IPS DF 6.9 (cell line): Measurements from ENCODE around the gene MLC1.
A peak's percentile ranks its signal among the peaks of the same experiment; 100 is the strongest.

Experiments
- DNase-seq: peaks from one replicate; pipeline ENCODE4 v3.0.0-alpha.2; 2013; ENCODE audit warnings: low read depth, low spot score
- H3K27ac ChIP-seq: one replicate; pipeline ENCODE4 v1.5.1; 2013; ENCODE audit warnings: low read length, control low read depth
- H3K27me3 ChIP-seq: 2 replicates; pipeline ENCODE4 v1.6.1; 2013; ENCODE audit warnings: mild to moderate bottlenecking, low read length; ENCODE audit not compliant: control insufficient read depth, insufficient read depth
- H3K36me3 ChIP-seq: 2 replicates; pipeline ENCODE4 v1.6.1; 2013; ENCODE audit warnings: low read length; ENCODE audit not compliant: control insufficient read depth, insufficient read depth
- H3K4me1 ChIP-seq: 2 replicates; pipeline ENCODE4 v1.6.1; 2013; ENCODE audit warnings: low read length; ENCODE audit not compliant: control insufficient read depth, insufficient read depth
- H3K4me3 ChIP-seq: 2 replicates; pipeline ENCODE4 v1.5.1; 2013; ENCODE audit warnings: mild to moderate bottlenecking, low read length
- H3K9me3 ChIP-seq: 2 replicates; pipeline ENCODE4 v1.6.1; 2013; ENCODE audit warnings: low read length, inconsistent platforms; ENCODE audit not compliant: control insufficient read depth, insufficient read depth
- WGBS: extraction: QIAGEN DNeasy Blood & Tissue Kit; methylation state at CpG from one replicate; pipeline ENCODE4 v1.1.7; 2013; ENCODE audit warnings: mixed read lengths, missing lambda C conversion rate; ENCODE audit not compliant: insufficient read length, insufficient coverage; 5-methylcytosine and 5-hydroxymethylcytosine counted together

MLC1 gene

GRCh38 chr22:50035131-50035881 lies 49.9 kb downstream of the MLC1 start:
- Histone ChIP-seq H3K4me1 (no peaks in the 10 kb centered on the region), H3K36me3 (no peaks in the 10 kb centered on the region; the same call in 1 of the 2 replicates), H3K4me3 (no peak overlapping the region), H3K27me3 (no peaks in the 10 kb centered on the region), H3K27ac (no peak overlapping the region), H3K9me3 (no peaks in the 10 kb centered on the region)
- DNase-seq, result no peak
- no CpG with 5 or more reads among the region's 24 CpGs for WGBS

- WGBS, result no CpG with 5 or more reads among the region's 43 CpGs
- DNase-seq, result no peak
- H3K4me3 ChIP-seq, result no peak overlapping the region
- H3K36me3 ChIP-seq, result no peaks in the 10 kb centered on the region; the same call in 1 of the 2 replicates
- H3K9me3 ChIP-seq, result no peaks in the 10 kb centered on the region
- H3K27ac ChIP-seq, result no peak overlapping the region
- no peaks in the 10 kb centered on the region; the same call in 1 of the 2 replicates for H3K27me3 ChIP-seq
- H3K4me1 ChIP-seq, result no peaks in the 10 kb centered on the region
These were observed 50.8 kb downstream of the MLC1 start for GRCh38 chr22:50034126-50035081.

DNA sequence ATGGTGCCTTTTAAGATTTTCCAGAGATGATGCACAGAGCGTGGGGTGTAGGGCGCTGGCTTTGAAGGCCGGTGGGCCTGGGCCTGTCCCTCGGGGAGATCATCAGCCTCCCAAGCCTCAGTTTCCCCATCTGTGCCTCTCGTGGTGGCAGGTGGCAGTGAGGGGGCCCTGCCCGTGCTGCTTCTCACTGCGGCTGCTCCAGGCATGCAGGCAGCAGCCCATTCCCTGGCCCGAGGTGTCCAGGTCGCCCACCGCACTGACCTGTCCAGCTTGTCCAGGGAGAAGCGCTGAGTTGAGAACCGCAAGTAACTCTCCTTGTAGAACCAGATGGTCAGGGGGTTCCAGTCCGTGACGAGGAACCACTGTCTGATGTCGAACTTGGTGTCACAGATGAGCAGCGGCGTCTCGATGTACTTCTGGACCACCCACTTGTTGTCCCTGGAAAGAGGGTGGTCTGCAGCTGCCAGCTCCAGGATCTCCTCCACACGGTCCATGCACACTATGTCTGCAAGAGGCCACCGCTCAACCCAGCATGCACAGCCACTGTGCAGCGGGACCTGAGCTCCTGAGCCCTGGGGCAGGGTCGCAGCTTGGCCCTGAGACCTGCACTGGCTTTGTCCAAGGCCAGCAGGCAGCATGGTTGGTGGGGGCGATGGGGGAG lies 52.2 kb downstream of the MLC1 start:
- H3K4me1 ChIP-seq, result no peaks in the 10 kb centered on the region
- H3K4me3 ChIP-seq, result no peak overlapping the region
- no peak for DNase-seq
- WGBS, result no CpG with 5 or more reads among the region's 23 CpGs
- H3K27ac ChIP-seq, result no peak overlapping the region
- H3K27me3 ChIP-seq, result no peaks in the 10 kb centered on the region; the same call in 1 of the 2 replicates
- H3K36me3 ChIP-seq, result no peaks in the 10 kb centered on the region; the same call in 1 of the 2 replicates
- no peaks in the 10 kb centered on the region for H3K9me3 ChIP-seq

GRCh38 chr22:50032109-50032871 lies 52.9 kb downstream of the MLC1 start:
- Histone ChIP-seq H3K4me3 (no peak overlapping the region), H3K27me3 (no peaks in the 10 kb centered on the region; the same call in 1 of the 2 replicates), H3K4me1 (no peaks in the 10 kb centered on the region), H3K36me3 (no peaks in the 10 kb centered on the region; the same call in 1 of the 2 replicates), H3K27ac (no peak overlapping the region), H3K9me3 (no peaks in the 10 kb centered on the region)
- no peak for DNase-seq
- no CpG with 5 or more reads among the region's 24 CpGs for WGBS

- Histone ChIP-seq H3K27ac (no peak overlapping the region), H3K4me3 (no peak overlapping the region), H3K36me3 (no peaks in the 10 kb centered on the region; the same call in 1 of the 2 replicates), H3K27me3 (no peaks in the 10 kb centered on the region; the same call in 1 of the 2 replicates), H3K4me1 (no peaks in the 10 kb centered on the region), H3K9me3 (no peaks in the 10 kb centered on the region)
- no CpG with 5 or more reads among the region's 49 CpGs for WGBS
- no peak for DNase-seq
These were observed 53.8 kb downstream of the MLC1 start for GRCh38 chr22:50031189-50032091.

DNA sequence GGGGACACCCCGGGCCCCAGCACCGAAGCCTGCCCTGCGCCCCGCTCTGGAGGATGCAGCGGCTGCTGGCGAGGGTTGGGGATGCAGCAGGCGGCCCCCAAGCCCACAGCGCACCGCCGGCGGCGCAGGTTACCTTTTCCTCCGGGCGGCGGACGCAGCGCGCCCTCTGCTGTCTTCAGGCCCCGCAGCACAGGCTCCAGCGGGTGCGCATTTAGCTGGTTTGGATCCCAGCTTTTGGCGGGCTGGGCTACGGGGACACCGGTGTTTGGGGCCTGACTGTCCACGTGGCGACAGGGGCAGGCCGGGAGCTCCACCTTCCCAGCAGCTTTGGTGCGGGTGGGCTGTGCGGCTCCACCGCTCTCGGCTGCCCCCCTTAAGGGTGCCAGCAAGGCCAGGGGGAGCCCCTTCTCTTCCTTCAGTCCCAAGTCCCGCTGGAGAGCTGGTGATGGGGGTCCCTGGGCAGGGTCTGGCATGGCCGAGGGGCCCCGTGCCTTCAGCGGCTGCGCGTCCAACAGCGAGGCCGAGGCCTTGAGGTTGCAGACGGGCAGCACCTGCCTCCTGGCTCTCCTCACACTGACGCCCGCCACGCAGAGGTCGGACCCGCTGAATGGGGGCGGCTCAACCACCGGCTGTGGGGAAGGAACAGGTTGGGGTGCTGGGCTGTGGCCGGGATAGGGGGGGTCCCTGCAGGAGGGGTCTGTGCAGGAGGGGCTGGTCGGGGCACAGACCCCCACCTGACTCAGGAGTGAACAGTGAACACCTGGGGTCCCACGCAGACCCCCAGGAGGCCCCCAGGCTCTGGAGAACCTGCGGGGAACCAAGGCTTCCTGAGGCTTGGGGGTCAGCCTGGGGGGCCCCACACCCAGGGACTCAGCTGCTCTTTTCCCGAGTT lies 54.7 kb downstream of the MLC1 start:
- Histone ChIP-seq H3K4me1 (no peaks in the 10 kb centered on the region), H3K27ac (no peak overlapping the region), H3K9me3 (no peaks in the 10 kb centered on the region), H3K36me3 (no peaks in the 10 kb centered on the region; the same call in 1 of the 2 replicates), H3K27me3 (no peaks in the 10 kb centered on the region; the same call in 1 of the 2 replicates), H3K4me3 (no peak overlapping the region)
- no CpG with 5 or more reads among the region's 52 CpGs for WGBS
- DNase-seq, result peak; percentile 82

GRCh38 chr22:50027639-50028537 lies 57.3 kb downstream of the MLC1 start:
- H3K27me3 ChIP-seq, result no peaks in the 10 kb centered on the region; the same call in 1 of the 2 replicates
- H3K36me3 ChIP-seq, result no peaks in the 10 kb centered on the region; the same call in 1 of the 2 replicates
- WGBS, result no CpG with 5 or more reads among the region's 42 CpGs
- H3K9me3 ChIP-seq, result no peaks in the 10 kb centered on the region
- no peaks in the 10 kb centered on the region for H3K4me1 ChIP-seq
- H3K4me3 ChIP-seq, result no peak overlapping the region
- no peak overlapping the region for H3K27ac ChIP-seq
- DNase-seq, result no peak

DNA sequence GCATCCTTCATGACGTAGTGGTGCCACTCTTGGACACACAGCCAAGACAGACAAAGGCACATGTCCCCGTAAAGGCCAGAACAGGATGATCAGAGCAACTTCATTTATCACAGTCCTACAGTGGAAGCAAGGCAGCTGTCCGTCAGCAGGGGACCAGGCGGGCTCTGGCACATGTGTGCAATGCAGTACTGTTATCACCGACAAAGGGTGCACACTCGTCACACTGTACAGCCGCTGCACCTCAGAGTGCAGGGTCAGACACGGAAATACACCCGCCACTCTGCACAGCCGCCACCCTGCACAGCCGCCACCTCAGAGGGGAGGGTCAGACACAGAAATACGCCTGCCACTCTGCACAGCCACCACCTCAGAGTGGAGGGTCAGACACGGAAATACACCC lies 59.2 kb downstream of the MLC1 start:
- Histone ChIP-seq H3K27me3 (no peaks in the 10 kb centered on the region; the same call in 1 of the 2 replicates), H3K4me3 (no peak overlapping the region), H3K36me3 (no peaks in the 10 kb centered on the region), H3K4me1 (no peaks in the 10 kb centered on the region), H3K9me3 (no peaks in the 10 kb centered on the region), H3K27ac (no peak overlapping the region)
- WGBS, result no CpG with 5 or more reads among the region's 13 CpGs
- no peak for DNase-seq
